ENCODE results near the gene C8B.

Gene C8B

DNA sequence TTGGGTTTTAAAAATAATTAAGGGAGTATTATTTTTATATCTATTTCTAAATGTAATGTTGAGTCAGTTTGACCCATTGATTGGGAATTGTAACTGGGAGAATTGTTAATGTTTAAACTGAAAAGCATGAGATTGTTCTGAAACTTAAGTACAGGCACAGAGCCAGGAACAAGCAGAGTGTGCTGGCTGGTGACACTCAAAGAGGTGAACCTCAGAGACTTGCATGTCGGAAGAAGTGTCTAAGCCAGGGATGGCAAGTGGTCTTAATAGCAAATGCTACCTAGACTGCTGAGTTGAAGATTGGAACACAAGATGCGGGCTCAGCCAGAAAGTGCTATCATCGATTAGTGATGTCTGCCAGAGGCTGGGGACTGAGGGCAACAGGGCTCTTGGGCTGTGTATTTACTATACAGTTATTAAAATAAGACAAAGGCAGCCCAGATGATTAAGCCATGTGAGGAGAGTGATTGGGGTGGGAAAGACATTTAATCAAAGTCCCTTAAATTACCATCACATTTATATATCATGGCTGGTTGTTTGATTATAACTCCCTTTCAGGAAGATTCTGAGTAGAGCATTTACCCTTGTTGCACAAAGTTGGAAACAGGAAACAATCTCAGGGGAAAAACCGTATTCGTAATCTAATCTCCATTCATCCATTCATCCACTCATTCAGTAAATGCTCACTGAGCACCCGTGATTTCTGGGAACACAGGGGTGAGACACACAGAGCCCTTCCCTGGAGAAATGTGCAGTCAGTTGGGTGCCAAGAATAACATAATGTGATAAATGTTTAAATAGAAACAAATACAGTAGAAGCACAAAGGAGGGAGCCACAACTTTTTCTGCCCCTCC, 68.4 kb downstream of the C8B start:
- DNase-seq, result no peak

GRCh38 chr1:56894014-56894413, 71.8 kb downstream of the C8B start:
- DNase-seq, result no peak

GRCh38 chr1:56890229-56890628, 75.6 kb downstream of the C8B start:
- DNase-seq, result no peak

GRCh38 chr1:56881417-56881816, 84.4 kb downstream of the C8B start:
- peak; percentile 1 for DNase-seq

- no peak for DNase-seq
Observed at GRCh38 chr1:56880774-56881173, 85.0 kb downstream of the C8B start.
